ENCODE data around the gene HSD17B12.

GRCh38 chr11:43712676-43713075 is 32.1 kb downstream of the HSD17B12 start:
- TF ChIP-seq, protein P1, sequence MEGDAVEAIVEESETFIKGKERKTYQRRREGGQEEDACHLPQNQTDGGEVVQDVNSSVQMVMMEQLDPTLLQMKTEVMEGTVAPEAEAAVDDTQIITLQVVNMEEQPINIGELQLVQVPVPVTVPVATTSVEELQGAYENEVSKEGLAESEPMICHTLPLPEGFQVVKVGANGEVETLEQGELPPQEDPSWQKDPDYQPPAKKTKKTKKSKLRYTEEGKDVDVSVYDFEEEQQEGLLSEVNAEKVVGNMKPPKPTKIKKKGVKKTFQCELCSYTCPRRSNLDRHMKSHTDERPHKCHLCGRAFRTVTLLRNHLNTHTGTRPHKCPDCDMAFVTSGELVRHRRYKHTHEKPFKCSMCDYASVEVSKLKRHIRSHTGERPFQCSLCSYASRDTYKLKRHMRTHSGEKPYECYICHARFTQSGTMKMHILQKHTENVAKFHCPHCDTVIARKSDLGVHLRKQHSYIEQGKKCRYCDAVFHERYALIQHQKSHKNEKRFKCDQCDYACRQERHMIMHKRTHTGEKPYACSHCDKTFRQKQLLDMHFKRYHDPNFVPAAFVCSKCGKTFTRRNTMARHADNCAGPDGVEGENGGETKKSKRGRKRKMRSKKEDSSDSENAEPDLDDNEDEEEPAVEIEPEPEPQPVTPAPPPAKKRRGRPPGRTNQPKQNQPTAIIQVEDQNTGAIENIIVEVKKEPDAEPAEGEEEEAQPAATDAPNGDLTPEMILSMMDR (IDR thresholded peaks at IDR 0.05; ENCODE audit: low read length): no peak
- TF ChIP-seq EZH2 (IDR thresholded peaks at IDR 0.05; ENCODE audit: borderline replicate concordance, low read length): no peak

Measured in OCI-LY1 (cell line).